ENCODE results near the gene RMND5B.

DNA sequence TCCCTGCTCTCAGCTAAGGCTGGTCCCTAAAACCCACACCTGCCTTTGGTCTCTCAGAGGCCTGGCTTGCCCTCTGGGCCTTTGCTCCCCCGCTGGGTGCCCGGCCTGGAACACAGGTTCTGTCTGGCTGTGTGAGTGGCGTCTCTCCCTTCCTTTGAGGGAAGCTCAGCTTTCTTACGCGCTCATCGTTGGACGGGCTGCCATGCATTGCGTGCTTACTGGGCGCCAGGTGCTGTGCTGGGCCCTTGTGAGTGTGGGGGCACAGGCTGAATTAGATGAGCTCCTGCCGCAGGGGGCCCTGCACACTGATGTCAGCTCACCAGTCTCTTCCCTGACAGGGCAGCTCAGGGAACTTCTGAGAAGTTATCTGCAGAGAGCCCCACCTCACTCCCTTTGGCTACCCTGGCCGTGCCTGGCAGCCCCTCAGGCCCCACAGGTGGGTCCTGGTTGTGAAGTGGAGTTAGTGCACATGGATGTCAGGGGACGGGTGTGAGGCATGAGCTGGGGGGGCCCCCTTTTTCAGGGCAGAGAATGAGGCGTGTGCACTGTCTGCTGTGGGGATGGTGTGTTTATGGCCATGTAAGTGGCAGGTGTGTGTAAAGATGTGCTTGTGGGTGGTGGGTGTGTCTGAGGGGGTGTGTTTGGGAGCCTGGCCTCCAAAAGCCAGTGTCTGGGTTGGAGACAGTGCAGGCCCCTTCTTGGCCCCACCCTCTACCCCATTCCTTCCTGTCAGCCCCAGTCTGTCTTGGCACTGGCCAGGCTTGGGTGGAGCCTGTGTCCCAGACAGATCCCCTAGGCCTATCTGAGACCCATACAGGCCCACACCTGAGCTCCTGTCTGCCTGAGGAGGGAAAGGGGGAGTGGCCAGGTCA, 7.5 kb upstream of the RMND5B start:
- no peak for TF ChIP-seq TAF1 (conservative IDR thresholded peaks at IDR 0.05)
- TF ChIP-seq CTCF (IDR thresholded peaks at IDR 0.05; ENCODE audit: low read depth, low read length, missing input control), result no peak

Data from liver (tissue), 3 donors.